Non-pigmented ciliary epithelial cell (primary cell): Measurements from ENCODE around the gene PLBD1.

ENCODE experiments used
- DNase-seq: peaks from one replicate; pipeline ENCODE4 v3.0.0-alpha.2; 2010; ENCODE audit warnings: low read depth

Gene PLBD1, protein sequence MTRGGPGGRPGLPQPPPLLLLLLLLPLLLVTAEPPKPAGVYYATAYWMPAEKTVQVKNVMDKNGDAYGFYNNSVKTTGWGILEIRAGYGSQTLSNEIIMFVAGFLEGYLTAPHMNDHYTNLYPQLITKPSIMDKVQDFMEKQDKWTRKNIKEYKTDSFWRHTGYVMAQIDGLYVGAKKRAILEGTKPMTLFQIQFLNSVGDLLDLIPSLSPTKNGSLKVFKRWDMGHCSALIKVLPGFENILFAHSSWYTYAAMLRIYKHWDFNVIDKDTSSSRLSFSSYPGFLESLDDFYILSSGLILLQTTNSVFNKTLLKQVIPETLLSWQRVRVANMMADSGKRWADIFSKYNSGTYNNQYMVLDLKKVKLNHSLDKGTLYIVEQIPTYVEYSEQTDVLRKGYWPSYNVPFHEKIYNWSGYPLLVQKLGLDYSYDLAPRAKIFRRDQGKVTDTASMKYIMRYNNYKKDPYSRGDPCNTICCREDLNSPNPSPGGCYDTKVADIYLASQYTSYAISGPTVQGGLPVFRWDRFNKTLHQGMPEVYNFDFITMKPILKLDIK

DNA sequence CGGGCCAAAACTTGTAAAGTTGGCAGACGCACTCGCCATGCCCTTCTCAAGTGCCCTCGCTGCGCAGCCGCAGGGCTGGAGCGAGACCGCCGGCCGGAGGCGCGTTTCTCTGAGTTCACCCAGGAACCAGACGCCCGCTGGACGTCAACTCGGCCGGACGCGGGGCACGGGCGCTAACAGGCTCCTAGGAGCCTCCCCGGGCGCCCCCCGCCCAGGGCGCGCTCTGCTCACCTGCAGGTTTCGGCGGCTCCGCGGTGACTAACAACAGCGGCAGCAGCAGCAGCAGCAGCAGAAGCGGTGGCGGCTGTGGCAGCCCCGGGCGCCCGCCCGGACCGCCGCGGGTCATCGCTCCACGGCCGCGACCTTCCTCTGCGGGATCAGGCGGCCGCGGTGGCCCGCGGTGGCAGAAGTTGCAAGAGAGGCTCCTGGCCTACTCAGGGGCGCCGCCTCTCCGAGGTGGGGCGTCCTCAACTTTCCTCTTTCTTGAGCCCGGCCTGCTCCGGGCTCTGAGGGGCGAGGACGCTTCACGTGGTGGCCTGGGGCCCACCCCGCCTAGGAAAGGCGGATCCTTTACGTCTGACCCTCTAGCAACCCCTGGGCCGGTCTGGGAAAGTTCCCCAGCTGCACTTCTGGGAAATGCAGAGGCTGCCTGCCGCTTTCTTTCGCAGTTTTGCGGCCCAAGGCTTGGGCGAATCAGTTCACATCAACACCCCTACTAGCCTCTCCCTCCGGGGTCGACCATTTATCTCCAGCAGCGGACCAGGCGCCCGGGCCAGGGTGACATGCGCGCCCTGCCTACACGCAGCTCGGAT, at the start of gene PLBD1:
PLBD1 (minus strand) TSS at position 533 of the 812 bp plus-strand sequence; CDS start at position 346, 187 bp downstream.
- DNase-seq, result no peak

DNA sequence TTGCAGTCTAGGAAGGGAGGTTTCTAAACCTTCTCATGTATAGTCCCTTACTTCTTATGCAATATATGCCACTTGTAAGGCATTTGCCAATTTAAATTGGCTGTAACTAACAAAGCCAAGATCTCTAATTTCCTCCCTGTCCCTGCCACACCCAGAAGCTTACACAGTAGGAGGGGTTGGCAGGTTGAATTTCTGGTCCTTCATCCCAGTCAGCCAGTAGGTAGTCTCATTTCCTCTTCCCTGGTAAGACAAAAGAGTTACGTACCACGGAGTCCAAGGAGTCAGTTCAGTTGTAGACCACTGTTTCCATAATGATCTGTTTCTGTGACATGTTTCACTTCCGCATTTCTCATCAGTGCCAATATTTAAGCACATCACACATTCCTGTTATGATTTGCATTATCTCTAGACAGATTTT, 47.0 kb upstream of the PLBD1 start:
- no peak for DNase-seq

DNA sequence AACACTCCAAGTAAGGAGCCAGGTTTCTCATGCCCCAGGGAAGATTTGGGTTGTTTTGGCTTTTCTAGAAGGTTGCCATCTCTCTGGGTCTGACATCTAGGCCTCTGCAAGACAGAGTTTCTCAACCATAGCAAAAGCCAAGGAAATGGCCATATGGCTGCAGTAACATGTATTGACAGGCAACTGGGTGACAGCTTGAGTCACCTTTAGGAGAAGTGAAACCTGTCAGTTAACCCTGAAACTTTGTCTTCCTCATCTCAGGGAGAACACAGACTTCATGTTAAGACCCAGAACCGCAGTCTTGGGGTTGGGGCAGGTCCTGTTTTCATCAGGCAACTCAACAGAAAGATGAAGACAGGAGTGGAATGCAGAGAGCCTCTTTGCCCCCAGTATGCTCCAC, 46.0 kb upstream of the PLBD1 start:
- no peak for DNase-seq

DNA sequence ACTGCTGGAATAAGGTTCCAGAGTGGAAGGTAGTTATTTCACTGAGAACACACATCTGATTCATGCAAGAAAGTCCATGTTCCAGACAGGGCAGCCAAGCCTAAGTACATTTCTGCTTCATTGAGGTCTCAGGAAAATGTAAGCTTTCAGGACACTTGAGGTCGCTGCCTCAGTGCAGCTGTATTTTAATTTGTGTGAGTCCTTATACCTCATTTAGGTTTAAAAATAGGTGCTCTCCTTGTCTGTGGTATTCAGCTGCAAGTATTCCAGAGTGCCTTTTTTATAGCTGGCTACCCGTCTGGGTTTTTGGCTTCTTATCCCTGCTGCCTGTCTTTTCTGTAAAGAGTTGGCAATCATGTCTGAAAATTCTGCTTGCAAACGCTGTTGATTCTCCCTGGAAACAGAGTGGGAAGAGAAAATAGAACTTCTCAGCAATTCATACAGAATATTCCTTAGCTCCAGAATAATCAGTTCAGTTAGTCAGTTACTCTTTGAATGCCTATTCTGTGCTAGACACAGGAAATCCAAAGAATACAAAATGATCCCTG, 45.3 kb upstream of the PLBD1 start:
- no peak for DNase-seq

DNA sequence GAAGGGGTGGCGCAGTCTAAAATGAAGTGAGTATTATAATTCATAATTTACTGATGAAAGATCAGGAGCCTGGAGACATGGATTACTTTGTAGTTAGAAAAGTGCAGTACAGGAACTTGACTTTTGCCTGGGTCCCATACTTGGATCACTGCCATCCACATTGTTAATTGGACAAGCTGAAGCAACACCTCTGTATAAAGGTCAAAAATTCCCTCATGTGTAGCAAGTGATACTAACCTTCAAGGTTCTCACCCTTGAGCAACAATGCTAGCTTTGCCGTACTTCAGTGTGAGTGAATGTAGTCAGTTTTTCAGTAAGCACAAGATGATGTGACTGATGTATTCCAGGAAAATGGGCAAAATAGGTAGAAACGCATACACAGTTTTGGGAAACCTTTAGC, 44.6 kb upstream of the PLBD1 start:
- no peak for DNase-seq

DNA sequence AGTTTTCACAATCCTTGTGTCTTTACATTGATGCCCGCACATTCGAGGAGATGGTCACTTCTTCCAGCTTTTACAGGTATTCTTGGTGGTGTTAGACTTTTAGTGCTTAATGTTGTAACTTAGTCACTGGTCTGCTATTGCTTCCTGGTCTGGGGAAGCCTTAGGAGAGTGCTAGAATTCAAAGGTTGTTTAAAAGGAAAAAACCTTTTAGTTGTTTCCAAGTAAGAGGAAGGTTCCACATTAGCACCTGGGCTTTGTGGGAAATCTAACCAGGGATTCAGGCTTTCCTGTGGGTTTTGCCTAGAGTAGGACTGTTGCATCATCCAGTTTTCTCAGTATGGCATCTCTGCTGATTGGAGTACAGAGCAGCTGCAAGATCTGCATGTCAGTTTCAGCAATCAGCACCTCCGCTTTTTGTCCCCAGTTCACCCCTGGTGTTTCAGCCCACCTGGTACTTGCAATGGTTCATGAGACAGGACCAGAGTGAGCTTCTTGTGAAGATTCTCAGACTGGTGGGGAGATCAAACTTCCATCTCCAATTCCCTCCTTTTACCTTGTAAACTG, 44.0 kb upstream of the PLBD1 start:
- no peak for DNase-seq

DNA sequence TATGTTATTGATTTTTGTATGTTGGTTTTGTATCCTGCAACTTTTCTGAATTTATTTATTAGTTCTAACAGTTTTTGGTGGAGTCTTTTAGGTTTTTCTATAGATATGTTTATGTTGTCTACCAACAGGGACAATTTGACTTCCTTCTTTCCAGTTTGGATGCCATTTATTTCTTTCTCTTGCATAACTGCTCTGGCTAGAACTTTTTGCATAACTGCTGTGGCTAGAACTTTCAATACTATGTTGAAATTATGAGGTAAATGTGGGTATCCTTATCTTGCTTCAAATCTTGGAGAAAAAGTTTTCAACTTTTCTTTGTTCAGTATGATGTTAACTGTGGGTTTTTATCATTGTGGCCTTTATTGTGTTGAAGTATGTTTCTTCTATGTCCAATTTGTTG, 39.9 kb upstream of the PLBD1 start:
- no peak for DNase-seq

DNA sequence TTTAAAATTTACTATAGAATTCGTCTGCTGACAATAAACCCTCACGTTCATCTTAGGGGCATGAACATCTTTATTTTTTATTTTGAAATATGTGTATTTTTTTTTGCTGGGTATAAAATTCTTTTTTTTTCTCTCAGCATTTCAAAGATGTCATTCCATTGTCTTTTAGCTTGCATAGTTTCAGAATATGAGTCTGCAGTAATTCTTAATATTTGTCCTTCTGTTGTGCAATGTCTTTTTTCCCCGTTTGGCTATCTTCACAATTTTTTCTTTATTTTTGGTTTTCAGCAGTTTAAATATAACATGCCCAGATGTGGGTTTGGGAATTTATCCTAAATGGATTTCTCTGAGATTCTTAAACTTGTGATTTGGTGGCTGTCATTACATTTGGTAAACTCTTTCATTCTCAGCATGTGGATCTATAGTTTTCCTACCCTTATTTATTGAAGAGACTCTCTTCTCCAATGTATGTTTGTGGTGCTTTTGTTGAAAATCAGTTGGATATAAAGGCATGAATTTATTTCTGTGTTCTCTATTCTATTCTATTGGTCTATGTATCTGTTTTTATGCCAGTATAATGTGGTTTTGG, 37.8 kb upstream of the PLBD1 start:
- no peak for DNase-seq

DNA sequence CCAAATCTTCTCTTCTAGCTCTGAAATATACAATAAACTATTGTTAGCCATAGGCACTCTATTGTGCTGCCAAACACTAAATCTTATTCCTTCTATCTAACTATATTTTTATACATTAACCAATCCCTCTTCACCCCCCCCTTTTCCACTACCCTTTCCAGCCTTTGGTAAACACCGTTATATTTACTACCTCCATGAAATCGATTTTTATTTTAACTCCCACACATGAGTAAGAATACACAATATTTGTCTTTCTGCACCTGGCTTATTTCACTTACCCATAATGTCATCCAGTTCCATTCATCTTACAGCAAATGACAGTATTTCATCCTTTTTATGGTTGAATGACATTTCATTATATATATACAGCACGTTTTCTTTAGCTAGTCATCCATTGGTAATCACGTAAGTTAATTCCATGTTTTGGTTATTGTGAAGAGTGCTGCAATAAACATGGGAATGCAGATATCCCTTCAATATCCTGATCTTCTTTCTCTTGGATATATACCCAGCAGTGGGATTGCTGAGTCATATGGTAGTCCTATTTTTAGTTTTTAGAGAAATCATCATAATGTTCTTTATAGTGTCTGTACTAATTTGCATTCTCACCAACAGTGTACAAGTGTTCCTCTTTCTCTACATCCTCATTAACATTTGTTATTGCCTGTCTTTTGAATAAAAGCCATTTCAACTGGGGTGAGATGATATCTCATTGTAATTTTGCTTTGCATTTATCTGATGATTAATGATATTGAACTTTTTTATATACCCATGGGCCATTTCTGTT, 34.2 kb upstream of the PLBD1 start:
- DNase-seq, result no peak

DNA sequence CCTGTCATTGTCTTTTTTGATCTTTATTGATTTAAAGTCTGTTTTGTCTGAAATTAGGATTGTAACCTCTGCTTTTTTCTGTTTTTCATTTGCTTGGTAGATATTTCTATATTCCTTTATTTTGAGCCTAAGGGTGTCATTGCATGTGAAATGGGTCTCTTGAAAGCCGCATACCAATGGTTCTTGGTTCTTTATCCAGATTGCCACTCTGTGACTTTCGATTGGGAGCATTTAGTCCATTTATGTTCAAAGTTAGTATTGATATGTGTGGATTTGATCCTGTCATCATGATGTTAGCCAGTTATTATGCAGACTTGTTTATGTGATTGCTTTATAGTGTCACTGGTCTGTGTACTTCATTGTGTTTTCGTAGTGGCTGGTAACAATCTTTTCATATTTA, 29.8 kb upstream of the PLBD1 start:
- DNase-seq, result no peak

DNA sequence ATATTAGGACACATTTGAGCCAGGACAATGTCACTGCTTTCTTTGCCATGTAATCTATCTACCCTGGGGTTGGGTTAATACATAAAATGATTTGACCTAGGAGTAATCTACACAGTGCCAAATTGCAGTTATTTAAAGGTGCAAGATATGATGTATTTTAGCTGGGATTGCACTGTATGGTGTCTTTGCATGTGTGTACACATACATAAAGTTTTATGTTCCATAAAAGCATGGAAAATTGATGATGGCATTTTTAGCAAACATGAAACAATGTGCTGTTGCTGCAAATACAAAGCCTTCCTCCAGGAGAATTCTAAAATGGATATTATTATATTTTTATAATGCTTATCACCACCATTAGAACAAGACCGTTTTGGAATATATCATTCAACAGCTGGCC, 24.0 kb upstream of the PLBD1 start:
- DNase-seq, result no peak

DNA sequence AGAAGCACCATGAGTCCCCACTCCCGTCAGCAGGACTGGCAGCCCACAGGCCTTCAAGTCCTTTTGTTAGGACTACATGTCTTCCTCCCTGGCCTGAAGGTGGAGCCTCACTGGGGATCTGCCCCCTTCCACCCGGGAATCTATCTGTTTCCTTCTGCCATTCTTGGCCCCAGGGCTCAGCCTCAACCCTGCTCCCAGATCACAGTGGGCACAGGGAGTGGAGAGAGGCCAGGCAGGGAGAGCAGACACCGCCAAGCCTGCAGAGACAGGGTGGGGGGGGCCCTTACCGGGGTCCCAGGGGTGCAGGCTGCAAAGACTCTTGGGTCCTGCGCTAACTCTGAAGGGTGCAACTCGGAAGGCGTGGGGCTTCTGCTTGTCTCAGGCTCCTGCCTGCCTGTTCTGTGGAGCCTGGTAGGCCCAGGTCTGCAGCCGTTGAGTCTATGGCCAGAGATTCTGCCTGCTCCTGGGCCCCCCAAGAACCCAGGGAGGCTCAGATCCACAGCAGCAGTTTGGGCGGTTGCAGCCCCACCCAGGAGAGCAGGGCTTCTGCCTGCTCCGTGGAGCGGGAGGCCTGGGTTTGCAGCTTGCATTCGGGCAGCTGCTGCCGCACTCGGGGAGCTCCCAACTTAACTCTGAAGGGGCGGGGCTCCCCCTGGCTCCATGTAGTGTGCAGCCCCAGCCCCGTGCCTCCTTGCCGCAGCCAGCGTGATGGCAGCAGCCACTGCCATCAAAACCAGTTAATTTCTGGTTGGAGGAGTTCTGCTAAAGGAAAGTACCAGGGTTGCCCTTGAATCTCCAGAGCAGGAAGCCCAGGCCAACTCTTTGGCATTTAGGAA, 21.7 kb upstream of the PLBD1 start:
- no peak for DNase-seq

DNA sequence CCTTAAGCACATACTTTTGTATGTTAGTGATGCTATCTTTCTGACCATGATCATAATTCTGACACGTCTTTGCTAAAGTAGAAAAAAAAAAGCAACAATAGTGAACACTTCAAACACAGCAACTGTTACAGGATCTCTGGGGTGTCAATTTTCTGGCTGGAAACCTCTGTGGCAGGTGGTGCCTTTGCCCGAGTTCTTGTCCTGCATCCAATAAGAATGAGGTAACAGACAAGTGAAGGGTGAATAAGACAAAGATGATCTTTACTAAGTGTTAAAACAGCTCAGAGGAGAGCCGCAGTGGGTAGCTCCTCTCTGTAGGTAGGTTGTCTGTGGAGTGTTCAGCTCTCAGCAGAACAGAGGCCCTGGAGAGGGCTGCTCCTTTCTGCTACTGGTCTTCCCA, 20.9 kb upstream of the PLBD1 start:
- DNase-seq, result no peak

DNA sequence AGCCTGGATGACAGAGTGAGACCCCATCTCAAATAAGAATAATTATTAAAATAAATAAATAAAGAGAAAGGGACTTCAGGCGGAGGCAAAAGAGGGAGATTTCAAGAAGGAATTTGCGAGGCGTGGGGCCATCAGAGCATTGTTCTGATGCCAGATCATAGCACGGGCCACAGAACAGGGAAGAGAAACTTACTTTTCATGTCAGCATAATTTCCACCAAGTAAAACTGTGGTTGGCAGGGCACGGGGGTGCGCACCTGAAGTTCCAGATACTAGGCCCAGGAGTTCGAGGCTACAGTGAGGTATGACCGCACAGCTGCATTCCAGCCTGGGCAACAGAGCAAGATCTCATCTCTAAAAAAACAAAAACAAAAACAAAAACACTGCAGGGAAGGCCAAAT, 11.0 kb upstream of the PLBD1 start:
- DNase-seq, result no peak

DNA sequence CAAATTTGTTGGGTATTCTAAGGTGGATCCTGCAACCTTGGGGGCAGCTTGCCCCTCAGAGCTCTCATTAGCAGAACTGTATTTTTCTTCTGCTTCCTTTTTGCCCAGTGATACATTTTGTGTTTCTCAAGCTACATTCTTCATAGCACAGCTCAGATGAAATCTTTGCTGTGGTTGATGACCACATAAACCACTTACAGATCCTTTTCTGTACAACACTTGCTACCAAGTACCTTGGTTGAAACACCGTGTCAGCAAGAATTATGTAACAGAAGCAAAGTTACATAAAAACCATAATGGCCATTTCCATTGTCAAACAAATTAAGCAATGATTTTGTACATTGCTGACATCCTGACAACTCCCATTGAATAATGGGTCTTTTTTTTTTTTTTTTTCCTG, 9.7 kb upstream of the PLBD1 start:
- DNase-seq, result peak; percentile 22

DNA sequence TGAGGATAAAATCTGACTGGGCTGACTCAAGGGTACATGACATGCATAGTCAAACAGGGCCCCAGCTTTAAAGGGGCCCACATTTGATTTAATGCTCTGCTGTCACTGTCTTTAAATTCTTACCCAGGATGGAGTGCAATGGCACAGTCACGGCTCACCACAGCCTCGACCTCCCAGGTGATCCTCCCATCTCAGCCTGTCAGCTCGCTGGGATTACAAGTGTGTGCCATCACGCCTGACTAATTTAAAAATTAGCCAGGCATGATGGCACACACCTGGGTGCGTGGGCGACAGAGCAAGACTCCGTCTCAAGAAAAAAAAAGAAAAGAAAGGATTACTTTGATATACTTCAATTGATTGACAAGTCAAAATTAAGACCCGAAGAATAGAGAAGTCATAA, 9.2 kb upstream of the PLBD1 start:
- no peak for DNase-seq

DNA sequence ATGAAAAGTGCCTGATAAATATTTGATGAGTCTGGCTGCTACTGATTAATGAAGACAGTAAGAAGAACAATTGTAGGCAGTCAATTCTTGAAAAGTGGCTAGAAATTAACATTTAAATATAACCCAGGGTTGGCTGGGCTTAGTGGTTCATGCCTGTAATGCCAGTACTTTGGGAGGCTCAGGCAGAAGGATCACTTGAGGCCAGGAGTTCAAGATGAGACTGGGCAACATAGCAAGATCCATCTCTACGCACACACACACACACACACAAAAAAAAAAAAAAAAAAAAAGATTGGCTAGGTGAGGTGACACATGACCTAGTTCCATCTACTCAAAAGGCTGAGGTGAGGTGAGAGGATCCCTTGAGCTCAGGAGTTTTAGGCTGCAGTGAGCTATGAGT, 7.9 kb upstream of the PLBD1 start:
- no peak for DNase-seq

DNA sequence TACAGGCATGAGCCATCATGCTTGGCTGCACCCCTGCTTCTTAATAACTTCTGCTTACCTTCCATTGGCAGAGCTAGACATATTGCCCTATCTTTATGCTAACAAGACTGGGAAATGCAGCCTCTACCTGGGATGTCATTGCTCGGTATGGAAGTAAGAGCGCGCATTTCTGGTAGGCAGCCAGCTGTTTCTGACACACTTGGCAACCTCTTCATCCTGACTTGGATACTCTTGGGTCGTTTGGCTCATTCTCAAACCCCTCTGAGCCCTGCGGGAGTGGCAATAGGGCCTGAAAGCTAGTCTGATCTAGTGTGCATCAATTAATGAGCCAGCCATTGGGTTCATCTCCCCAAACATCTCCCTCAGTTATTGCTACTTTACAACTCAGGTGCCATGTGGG, 5.4 kb upstream of the PLBD1 start:
- no peak for DNase-seq

DNA sequence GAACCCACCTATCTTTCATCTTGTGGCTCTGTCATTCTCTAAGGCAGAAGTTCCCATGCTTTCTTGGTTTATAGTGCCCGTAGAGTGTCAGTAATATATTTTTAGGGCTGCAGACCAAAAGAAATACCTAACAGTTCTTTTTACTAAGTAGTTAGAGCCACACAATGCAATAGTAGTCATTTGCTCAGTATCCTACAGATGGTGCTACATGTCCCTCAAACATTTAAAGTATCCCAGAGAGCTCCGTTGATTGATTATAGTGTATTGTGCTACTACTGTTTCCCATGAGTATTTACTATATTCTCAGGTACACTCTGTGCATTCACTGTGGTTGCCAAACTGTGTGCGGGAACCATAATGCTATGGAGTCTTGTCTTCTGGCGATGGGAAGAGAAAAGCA, 4.7 kb upstream of the PLBD1 start:
- no peak for DNase-seq

DNA sequence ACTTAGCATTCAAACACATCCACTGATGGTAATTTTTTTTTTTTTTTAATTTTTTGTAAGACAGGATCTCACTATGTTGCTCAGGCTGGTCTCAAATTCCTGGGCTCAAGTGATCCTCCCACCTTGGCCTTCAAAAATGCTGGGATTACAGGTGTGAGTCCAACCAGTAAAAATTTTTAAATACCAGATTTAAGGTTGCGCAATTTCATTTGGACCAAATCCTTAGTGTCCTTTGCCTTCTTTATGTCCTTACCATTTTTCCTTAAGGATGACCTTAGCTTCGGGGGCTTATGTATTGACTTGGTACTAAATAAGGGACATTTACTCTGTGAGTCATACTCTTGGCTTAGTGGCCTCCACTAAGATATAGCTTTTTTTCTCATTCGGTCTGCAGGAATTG, 4.1 kb upstream of the PLBD1 start:
- DNase-seq, result no peak
